Measurements from ENCODE around the gene FAM200C. TPM values are rescaled to one million over a fixed set of nuclear protein-coding genes. Genes with fewer than 3 reads are reported as not detected.

Gene FAM200C
- total and polyA plus RNA-seq, 2 donors (not counting 1 experiment from before 2014, with no cell fraction given): 4.0 to 5.3 TPM

DNA sequence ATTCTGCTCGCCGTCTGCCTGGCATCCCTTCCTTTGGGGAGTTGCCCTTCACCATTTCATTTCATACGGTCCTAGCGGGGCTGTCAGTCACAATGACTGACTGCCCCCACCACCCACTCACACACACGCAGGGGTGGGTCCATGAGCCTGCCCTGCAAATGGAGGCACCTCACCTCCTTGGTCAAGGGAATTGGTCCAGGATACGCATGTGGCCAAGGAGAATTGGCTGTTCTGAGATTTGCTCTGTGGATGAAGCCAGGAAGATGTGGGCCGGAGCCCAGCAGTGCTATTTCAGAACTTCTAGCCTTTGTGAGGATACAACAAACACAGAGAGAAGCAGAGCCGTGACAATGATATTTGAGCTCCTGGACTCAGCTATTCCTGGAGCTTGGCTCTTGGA lies 46.5 kb downstream of the FAM200C start:
- no peaks in the 10 kb centered on the region for H4K20me1 ChIP-seq (ENCODE audit: control insufficient read depth, extremely low read depth, insufficient read depth, low read length)
- no peak overlapping the region for H3K9ac ChIP-seq (ENCODE audit: insufficient read depth, low read length)
- H3K27me3 ChIP-seq (ENCODE audit: control insufficient read depth, insufficient read depth, low read length): no peaks in the 10 kb centered on the region
- H3K36me3 ChIP-seq (ENCODE audit: control insufficient read depth, insufficient read depth, low read length): no peaks in the 10 kb centered on the region
- no peaks in the 10 kb centered on the region for H3K9me3 ChIP-seq (ENCODE audit: control insufficient read depth, insufficient read depth, low read depth, low read length)
- H3K27ac ChIP-seq (ENCODE audit: insufficient read depth, low read length): no peak overlapping the region
- H3K4me1 ChIP-seq (ENCODE audit: control insufficient read depth, extremely low read depth, insufficient read depth, low read length): peaks cover 5% of the 10 kb centered on the region
- H3K79me2 ChIP-seq (ENCODE audit: control insufficient read depth, insufficient read depth, low read length): no peaks in the 10 kb centered on the region
- no peak overlapping the region for H3K4me3 ChIP-seq (replicated peaks in 1 of 4; ENCODE audit: control extremely low read depth in 1 of 4, insufficient read depth in 1 of 4, low read depth in 3 of 4, low read length in 4 of 4)
- no peak overlapping the region for H2AFZ ChIP-seq (ENCODE audit: low read length)
- H3K4me2 ChIP-seq (ENCODE audit: extremely low read depth, insufficient read depth, low read length): no peak overlapping the region
- no peak for DNase-seq (ENCODE audit: low read depth in 2 of 2)
- no peak for TF ChIP-seq EZH2 (IDR thresholded peaks at IDR 0.05; ENCODE audit: low read length, missing control alignments)
- TF ChIP-seq, protein P1, sequence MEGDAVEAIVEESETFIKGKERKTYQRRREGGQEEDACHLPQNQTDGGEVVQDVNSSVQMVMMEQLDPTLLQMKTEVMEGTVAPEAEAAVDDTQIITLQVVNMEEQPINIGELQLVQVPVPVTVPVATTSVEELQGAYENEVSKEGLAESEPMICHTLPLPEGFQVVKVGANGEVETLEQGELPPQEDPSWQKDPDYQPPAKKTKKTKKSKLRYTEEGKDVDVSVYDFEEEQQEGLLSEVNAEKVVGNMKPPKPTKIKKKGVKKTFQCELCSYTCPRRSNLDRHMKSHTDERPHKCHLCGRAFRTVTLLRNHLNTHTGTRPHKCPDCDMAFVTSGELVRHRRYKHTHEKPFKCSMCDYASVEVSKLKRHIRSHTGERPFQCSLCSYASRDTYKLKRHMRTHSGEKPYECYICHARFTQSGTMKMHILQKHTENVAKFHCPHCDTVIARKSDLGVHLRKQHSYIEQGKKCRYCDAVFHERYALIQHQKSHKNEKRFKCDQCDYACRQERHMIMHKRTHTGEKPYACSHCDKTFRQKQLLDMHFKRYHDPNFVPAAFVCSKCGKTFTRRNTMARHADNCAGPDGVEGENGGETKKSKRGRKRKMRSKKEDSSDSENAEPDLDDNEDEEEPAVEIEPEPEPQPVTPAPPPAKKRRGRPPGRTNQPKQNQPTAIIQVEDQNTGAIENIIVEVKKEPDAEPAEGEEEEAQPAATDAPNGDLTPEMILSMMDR (conservative IDR thresholded peaks at IDR 0.05 in 1 of 2, IDR thresholded peaks at IDR 0.05 in 1 of 2; ENCODE audit: low read depth in 1 of 2, low read length in 2 of 2): no peak

DNA sequence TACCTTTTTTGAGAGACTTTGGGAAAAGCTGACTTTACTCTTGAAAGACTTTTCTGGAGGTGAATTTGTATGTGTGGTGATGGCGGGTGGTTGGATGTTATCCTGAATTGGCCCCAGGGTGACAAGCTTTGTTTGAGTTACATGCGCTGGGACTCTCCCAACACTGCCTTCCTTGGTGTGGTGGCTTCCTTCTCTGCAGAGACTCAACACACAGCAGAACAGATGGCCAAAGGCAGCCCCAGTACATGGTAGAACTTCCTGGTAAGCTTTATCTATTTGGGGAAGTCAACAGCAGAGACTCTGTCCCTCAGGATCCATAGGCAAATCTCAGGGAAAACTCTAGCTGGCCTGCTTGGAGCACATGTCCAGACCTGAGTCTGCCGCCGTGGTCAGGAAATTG lies 47.5 kb downstream of the FAM200C start:
- Histone ChIP-seq H3K79me2 (ENCODE audit: control insufficient read depth, insufficient read depth, low read length) (no peaks in the 10 kb centered on the region), H3K9ac (ENCODE audit: insufficient read depth, low read length) (no peak overlapping the region), H3K4me1 (ENCODE audit: control insufficient read depth, extremely low read depth, insufficient read depth, low read length) (no peaks in the 10 kb centered on the region), H3K27me3 (ENCODE audit: control insufficient read depth, insufficient read depth, low read length) (no peaks in the 10 kb centered on the region), H3K27ac (ENCODE audit: insufficient read depth, low read length) (no peak overlapping the region), H2AFZ (ENCODE audit: low read length) (no peak overlapping the region), H3K4me3 (replicated peaks in 1 of 4; ENCODE audit: control extremely low read depth in 1 of 4, insufficient read depth in 1 of 4, low read depth in 3 of 4, low read length in 4 of 4) (no peak overlapping the region), H3K4me2 (ENCODE audit: extremely low read depth, insufficient read depth, low read length) (no peak overlapping the region), H4K20me1 (ENCODE audit: control insufficient read depth, extremely low read depth, insufficient read depth, low read length) (no peaks in the 10 kb centered on the region), H3K9me3 (ENCODE audit: control insufficient read depth, insufficient read depth, low read depth, low read length) (no peaks in the 10 kb centered on the region), H3K36me3 (ENCODE audit: control insufficient read depth, insufficient read depth, low read length) (no peaks in the 10 kb centered on the region)
- DNase-seq (ENCODE audit: low read depth in 2 of 2): no peak
- no peak for TF ChIP-seq EZH2 (IDR thresholded peaks at IDR 0.05; ENCODE audit: low read length, missing control alignments)
- TF ChIP-seq, protein P1 (conservative IDR thresholded peaks at IDR 0.05 in 1 of 2, IDR thresholded peaks at IDR 0.05 in 1 of 2; ENCODE audit: low read depth in 1 of 2, low read length in 2 of 2): no peak

DNA sequence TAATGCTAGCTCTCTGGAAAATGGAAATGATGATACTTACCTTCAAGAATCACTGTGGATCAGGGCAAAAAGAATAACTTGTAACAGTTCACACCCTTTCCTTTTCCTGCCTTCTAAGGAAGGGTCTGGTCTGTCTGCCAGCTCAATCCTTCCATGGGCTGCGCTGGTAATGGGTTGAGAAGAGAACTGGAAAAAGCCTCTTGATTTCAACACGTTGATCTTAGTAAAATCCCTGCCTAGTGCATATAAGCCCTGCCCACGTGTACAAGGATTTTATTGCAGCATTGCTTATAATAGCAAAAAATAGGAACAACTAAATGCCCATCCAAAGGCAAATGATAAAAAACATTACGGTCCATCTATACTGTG lies 49.9 kb downstream of the FAM200C start:
- no peak for DNase-seq (ENCODE audit: low read depth in 2 of 2)
- Histone ChIP-seq H3K27me3 (ENCODE audit: control insufficient read depth, insufficient read depth, low read length) (no peaks in the 10 kb centered on the region), H3K79me2 (ENCODE audit: control insufficient read depth, insufficient read depth, low read length) (no peaks in the 10 kb centered on the region), H3K4me1 (ENCODE audit: control insufficient read depth, extremely low read depth, insufficient read depth, low read length) (no peaks in the 10 kb centered on the region), H3K27ac (ENCODE audit: insufficient read depth, low read length) (no peak overlapping the region), H3K9me3 (ENCODE audit: control insufficient read depth, insufficient read depth, low read depth, low read length) (no peaks in the 10 kb centered on the region), H3K9ac (ENCODE audit: insufficient read depth, low read length) (no peak overlapping the region), H2AFZ (ENCODE audit: low read length) (no peak overlapping the region), H3K4me3 (replicated peaks in 1 of 4; ENCODE audit: control extremely low read depth in 1 of 4, insufficient read depth in 1 of 4, low read depth in 3 of 4, low read length in 4 of 4) (no peak overlapping the region), H4K20me1 (ENCODE audit: control insufficient read depth, extremely low read depth, insufficient read depth, low read length) (no peaks in the 10 kb centered on the region), H3K36me3 (ENCODE audit: control insufficient read depth, insufficient read depth, low read length) (no peaks in the 10 kb centered on the region), H3K4me2 (ENCODE audit: extremely low read depth, insufficient read depth, low read length) (no peak overlapping the region)
- TF ChIP-seq EZH2 (IDR thresholded peaks at IDR 0.05; ENCODE audit: low read length, missing control alignments): no peak
- TF ChIP-seq, protein P1 (conservative IDR thresholded peaks at IDR 0.05 in 1 of 2, IDR thresholded peaks at IDR 0.05 in 1 of 2; ENCODE audit: low read depth in 1 of 2, low read length in 2 of 2): no peak

Measured in fibroblast of lung (primary cell).